GM18951 (cell line): ENCODE results near the gene RAC2.

Experiments used
- POLR2A ChIP-seq: IDR thresholded peaks from 4 replicates; pipeline ENCODE4 v1.6.1; 2011; ENCODE audit warnings: mild to moderate bottlenecking; ENCODE audit not compliant: insufficient read length, insufficient read depth; ENCODE audit errors: extremely low read depth
- in situ Hi-C: fragments of 300-500 bp; cut with MboI; formaldehyde crosslinking; loops from one replicate; pipeline ENCODE4 v1.12.0; 2022; ENCODE audit warnings: low sequenced_read_pairs, mixed read lengths, inconsistent platforms; ENCODE audit not compliant: unreplicated experiment

The RAC2 gene

DNA sequence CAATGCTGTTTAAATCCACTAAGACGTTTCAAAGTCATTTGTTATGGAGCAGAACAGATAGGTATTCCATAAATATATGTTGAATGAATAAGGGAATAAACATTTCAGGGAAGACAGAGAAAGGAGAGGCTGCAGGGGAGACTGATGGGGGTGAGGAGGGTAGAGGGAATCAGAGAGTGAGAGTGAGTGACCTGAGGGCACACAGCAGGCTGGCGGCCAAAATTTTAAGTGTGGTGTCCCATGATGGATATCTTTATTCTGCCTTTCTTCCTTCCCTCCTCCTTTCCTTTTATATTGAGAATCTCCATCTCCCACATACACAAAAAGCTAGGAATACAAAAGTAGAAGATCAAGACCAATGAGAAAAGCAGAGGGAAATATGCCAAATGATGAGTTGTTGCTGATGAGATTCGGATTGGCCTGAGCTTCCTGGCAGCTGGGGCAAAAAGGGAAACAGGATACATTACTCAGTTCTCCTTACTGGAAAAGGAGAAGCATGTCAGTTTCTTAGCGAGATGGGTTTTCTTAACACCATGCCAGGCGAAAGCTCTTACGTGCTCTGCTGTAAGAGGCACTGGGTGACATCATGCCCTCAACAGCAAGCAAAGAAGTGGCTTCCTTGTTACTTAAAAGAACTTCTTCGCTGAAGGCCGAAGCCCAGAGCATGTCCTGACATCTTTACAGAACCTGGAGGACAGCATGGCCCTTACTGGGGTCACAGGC is 27.0 kb upstream of the RAC2 start:
- in situ Hi-C loops = no loop called here
- no peak for TF ChIP-seq POLR2A

DNA sequence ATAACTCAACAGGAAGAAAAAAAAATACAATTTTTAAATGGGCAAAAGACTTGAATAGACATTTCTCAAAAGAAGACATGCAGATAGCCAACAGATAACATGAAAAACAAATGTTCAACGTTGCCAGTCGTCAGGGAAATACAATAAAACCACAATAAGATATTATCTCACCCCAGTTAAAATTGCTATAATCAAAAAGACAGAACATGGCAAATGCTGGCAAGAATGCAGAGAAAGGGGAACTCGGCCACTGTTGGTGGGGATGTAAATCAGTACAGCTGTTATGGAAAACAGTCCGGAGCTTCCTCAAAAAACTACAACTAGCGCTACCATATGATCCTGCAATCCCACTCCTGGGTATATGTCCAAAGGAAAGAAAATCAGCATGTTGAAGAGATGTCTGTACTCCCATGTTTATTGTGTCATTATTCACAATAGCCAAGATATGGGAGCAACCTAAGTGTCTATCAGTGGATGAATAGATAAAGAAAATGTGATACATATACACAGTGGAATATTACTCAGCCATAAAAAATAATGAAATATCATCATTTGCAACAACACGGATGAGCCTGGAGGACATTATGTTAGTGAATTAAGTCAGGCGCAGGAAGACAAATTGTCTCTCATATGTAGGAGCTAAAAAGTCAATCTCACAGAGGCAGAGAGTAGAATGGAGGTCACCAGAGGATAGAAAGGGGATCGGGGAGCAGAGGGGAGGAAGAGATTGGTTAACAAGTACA is 26.0 kb upstream of the RAC2 start:
- in situ Hi-C loops = no loop called here
- no peak for TF ChIP-seq POLR2A

DNA sequence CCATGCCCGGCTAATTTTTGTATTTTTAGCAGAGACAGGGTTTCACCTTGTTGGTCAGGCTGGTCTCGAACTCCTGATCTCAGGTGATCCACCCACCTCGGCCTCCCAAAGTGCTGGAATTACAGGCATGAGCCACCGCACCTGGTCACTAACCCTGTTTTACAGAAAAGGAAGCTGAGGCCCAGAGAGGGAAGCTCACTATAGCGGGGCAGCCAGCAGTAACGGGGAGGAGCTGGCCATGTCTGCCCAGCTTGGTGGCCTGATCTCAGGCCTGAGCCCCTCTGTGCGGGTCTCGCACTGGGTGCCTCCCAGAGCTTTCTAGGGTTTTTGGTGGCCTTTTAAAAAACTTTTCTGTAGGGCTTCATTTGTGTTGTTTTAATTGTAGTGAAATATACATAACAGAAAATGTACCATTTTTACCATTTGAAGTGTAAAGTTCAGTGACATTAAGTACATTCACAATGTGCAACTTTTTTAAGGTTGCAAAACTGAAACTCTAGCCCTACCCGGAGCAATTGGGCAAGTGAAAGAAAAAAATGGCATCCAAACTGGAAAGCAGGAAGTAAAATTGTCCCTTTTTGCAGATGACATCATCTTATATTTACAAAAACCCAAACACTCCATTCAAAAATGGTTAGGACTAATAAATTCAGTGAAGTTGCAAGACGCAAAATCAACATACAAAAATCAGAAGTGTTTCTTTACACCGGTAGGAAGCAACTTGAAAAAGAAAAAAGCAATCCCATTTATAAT is 23.8 kb upstream of the RAC2 start:
- TF ChIP-seq POLR2A = no peak
- in situ Hi-C loops = no loop called here

DNA sequence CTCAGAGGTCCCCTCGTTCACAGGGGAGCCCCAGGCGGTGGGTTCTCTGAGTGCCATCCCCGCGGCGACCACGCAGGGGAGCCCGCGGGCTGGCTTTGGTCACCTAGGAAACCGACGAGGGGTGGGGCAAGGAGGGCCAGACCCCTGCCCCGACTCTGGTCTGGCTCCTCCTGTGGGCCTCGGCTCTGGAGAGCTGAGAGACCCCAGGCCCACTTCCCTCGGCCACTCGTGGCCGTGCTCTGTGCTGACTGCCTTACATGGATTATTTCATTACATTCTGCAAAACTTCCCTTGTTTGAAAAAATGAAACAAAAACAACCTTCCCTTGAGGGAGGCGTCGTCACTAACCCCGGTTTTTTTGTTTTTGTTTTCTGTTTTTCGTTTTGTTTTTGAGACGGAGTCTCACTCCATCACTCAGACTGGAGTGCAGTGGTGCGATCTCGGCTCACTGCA is 23.1 kb upstream of the RAC2 start:
- in situ Hi-C loops = no loop called here
- no peak for TF ChIP-seq POLR2A

DNA sequence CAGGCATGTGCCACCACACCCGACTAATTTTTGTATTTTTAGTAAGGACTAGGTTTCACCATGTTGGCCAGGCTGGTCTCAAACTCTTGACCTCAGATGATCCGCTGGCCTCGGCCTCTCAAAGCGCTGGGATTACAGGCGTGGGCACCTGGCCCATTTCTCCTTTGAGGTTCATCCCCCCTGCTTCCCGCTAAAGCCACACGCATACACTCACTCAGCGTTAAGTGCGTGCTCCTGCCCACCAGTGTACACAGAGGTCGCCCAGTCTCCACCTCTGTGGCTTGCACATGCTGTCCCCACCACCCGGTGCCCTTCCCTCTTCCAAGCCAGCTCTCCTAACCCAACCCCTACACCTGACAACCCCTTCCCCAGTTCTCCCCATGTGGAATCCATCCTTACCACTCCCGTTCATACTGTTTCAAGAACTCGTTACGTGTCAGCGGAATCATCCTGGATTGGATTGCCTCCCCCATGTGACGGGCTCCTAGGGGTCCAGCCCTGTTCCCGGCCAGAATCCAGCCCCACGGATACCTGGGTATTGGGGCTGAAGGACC is 22.6 kb upstream of the RAC2 start:
- TF ChIP-seq POLR2A = no peak
- in situ Hi-C loops = no loop called here

DNA sequence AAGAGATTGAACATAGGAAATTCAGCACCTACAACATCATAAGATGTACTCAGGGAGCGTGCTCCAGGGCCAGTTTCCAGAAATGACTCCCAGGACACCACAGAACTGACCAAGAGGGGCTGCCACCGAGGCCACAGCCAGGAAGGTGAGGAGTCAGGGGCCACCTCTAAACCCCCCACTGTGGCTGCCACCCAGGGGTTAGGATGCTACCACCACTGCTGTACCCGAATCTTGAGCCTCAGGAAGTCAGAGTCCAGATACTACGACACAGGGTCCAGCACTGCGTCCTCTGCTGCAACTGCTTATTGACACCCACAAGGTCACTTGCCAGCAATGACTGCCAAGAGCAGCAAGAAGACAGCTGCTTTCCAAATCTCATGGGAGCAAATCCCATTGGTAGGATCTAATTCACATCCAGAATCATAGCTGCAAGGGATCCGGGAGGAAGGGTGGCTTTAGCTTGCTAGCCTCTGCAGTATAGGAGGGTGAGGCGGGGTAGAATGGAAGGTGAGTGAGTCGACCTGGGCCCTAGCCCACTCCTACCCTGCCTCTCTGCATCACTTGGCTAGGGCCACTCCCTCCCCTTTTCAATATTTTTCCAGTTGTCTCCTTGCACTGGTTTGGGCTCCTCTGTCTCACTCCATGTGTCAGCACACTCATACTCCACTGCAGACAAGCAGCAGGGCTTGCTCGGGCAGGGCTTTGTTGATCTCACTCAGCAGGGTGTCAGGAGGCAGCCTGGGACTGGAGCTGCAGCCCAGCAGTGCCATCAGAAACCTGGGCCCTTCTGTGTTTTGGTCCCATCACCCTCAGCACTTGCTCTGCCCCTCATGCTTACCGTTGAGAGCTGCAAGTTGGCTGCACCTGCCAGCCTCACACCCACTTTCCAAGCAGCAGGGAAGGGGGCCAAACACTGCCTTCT is 20.2 kb upstream of the RAC2 start:
- in situ Hi-C loops = no loop called here
- TF ChIP-seq POLR2A = no peak

DNA sequence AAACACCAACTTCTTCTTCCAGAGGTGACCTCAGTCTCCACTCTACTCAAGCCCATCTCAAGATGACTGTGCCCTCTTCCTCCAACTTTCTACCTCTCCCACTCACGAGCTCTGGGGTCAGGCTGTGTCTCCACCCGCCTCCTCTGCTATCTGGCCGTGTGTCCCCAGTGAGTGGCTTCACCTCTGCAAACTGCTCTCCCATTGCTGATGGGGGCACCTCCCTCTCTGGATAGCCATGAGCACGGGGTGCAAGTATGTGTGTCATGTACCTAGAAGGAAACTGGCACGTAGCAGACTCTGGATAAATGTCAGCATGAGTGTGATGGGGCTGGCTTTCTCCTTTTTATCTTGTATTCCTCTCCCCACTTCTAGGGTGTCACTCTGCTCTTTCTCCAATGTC is 18.3 kb upstream of the RAC2 start:
- TF ChIP-seq POLR2A = no peak
- in situ Hi-C loops = no loop called here

DNA sequence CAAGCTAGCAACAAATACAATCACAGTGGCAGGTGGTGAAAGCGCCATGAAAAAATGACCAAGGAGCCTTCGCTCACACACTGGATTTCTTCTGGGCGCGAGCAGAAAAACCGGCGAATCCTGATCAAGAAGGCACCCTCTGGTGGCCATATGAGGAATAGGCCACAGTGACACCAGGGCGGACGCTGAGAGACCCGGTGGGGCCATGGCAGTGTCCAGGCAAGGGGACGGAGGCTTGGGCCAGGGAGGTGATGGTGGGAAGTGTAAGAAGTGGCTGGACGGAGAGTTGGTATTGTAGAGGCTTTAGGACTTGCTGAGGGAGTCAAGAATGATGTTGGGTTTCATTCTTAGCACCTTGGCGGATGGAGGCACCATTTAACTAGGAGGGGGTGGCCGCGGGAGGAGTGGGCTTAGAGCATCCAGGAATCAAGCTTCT is 16.9 kb upstream of the RAC2 start:
- in situ Hi-C loops = no loop called here
- no peak for TF ChIP-seq POLR2A

DNA sequence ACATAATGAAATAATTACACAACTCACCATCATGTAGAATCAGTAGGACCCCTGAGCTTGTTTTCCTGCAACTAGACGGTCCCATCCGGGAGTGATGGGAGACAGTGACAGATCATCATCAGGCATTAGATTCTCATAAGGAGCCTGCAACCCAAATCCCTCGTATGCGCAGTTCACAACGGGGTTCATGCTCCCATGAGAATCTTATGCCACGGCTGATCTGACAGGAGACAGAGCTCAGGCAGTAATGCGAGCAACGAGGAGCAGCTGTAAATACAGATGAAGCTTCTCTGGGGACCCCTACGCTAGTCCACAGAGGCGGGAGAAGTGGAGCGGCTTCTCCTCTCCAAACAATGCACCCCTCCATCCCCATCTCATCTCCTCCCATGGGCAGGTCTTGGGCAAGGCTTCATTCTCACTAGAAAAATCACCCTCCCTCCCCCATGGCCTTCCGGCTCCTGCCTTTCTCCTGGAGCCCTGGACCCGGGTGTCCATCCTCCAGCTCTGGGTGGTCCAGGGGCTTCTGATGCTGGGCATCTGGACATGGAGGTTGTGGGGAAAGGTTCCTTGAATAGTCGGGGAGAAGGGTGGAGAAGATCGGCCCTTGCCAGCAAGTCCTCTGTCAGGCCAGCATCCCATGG is 16.2 kb upstream of the RAC2 start:
- no peak for TF ChIP-seq POLR2A

DNA sequence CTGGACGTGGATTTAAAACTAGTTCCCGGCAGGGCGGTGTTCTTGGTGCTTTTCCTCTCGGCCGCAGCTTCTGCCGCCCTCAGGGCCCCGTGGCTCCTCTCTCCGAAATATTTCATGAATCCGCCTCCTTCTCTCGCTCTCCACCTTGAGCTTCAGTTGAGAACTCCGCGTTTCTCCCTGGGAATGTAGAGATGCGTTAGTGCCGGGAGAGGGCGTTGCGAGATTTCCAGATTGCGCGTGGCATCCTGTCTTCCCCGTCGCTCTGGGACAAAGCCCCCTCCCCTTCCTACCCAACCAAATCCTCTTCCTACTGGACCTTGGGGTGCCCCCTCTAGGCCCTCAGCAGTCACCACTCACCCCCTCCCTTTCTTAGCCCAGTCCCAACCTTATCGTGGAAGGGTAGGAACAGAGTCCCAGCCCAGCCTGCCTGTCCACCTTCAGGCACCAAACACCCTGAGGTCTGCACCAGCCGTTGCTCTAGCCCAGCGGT is 15.5 kb upstream of the RAC2 start:
- TF ChIP-seq POLR2A = no peak

More for the DNA sequence above, 16.2 kb upstream of the RAC2 start:
- in situ Hi-C loops = no loop called here

DNA sequence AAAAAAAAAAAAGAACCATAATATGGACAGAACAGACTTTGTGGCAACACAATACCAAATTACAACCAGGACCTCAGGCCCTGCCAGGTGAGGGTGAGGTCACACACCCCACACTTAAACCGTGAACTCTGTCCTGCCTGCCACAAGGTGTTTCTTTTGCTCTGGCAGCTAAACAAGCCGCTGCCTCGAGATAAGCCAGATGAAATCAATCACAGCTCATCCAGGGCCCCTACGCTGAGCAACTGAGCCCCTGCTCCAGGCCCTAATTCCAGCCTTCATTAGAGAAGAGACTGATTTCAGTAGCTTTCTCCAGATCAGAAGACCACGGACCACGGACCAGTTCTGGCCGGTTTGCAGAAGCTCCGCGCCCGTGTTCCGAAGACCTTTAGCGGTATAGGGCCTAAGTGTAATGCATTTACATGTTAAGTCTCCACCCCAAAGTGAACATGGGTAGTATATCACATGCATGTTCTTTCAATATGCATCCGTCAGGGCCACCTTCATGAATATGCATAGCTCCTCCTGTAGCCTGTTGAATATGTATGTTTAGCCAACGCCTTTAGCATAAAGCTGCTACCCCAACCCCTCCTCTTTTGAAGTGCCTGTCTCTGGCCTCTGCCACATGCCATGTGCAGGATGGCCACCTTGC is 14.8 kb upstream of the RAC2 start:
- in situ Hi-C loops = no loop called here
- no peak for TF ChIP-seq POLR2A

More for the DNA sequence above, 15.5 kb upstream of the RAC2 start:
- in situ Hi-C loops = no loop called here
